K562 (cell line): ENCODE measurements around the gene PRKG1.

Experiments
- CBX8 ChIP-seq: fragments of 200-600 bp; sonication (generic); IDR thresholded peaks from 2 replicates; pipeline ENCODE4 v1.6.1; 2012; ENCODE audit warnings: borderline replicate concordance, mixed run types, low read depth, mild to moderate bottlenecking, moderate library complexity, mixed read lengths, low read length, control low read depth, inconsistent platforms; ENCODE audit not compliant: poor library complexity, severe bottlenecking; ENCODE audit errors: extremely low read depth
- CHCHD3 ChIP-seq: fragments of 250-450 bp; sonication (Bioruptor Pico); IDR thresholded peaks from 2 replicates; pipeline ENCODE4 v2.1.2; 2022; ENCODE audit warnings: mild to moderate bottlenecking
- ELF1 ChIP-seq: fragments of 200-800 bp; sonication (Bioruptor generic); IDR thresholded peaks from 2 replicates; pipeline ENCODE4 v1.6.1; 2016; ENCODE audit warnings: missing genetic modification characterization, missing compliant biosample characterization
- FOXJ3 ChIP-seq: sonication (generic); formaldehyde crosslinking; IDR thresholded peaks from 2 replicates; pipeline ENCODE4 v1.4.0; 2020; ENCODE audit warnings: mild to moderate bottlenecking, missing genetic modification reagents
- MAZ ChIP-seq, 2 experiments: fragments of 450-650 bp in 1 of 2; sonication (generic) in 1 of 2; formaldehyde crosslinking; IDR thresholded peaks in 1 of 2; conservative IDR thresholded peaks in 1 of 2; 2 replicates each; pipeline versions ENCODE4 v1.4.0 to v1.5.0; 2020; ENCODE audit warnings: mild to moderate bottlenecking in 1 of 2, missing genetic modification reagents in 1 of 2
- MXI1 ChIP-seq: IDR thresholded peaks from 2 replicates; pipeline ENCODE4 v1.6.1; 2011; ENCODE audit warnings: low read depth, mild to moderate bottlenecking, improper control_type of control experiment, low read length
- MYC ChIP-seq, 2 experiments: fragments of 250-450 bp in 1 of 2; sonication (Bioruptor Pico) in 1 of 2; IDR thresholded peaks; 2 replicates each; pipeline versions ENCODE4 v1.5.1 to v1.6.1; 2012 to 2021; ENCODE audit warnings: low read depth in 2 of 2, borderline replicate concordance in 1 of 2, improper control_type of control experiment in 1 of 2, low read length in 1 of 2, mild to moderate bottlenecking in 1 of 2, moderate library complexity in 1 of 2
- NCOA4 ChIP-seq: fragments of 450-650 bp; IDR thresholded peaks from 2 replicates; pipeline ENCODE4 v1.6.1; 2018; ENCODE audit warnings: mild to moderate bottlenecking; ENCODE audit not compliant: partially characterized antibody
- PCBP1 ChIP-seq: fragments of 200-400 bp; formaldehyde crosslinking; IDR thresholded peaks from 2 replicates; pipeline ENCODE4 v1.6.1; 2018; ENCODE audit warnings: mild to moderate bottlenecking, low read depth, low read length; ENCODE audit not compliant: poor library complexity, severe bottlenecking
- ZC3H11A ChIP-seq: IDR thresholded peaks from 2 replicates; pipeline ENCODE4 v1.6.1; 2012; ENCODE audit warnings: low read depth, low read length, improper control_type of control experiment
- ZNF318 ChIP-seq, 2 experiments: fragments of 450-650 bp; IDR thresholded peaks; 2 replicates each; pipeline ENCODE4 v1.6.1; 2016; ENCODE audit warnings: mild to moderate bottlenecking in 2 of 2, borderline replicate concordance in 1 of 2, low read depth in 1 of 2, moderate library complexity in 1 of 2
- TF ChIP-seq, protein P1 (sequence below), 3 experiments: IDR thresholded peaks in 2 of 3; conservative IDR thresholded peaks in 1 of 3; 2 replicates each; pipeline ENCODE4 v1.5.1; 2011 to 2012; ENCODE audit warnings: low read length in 3 of 3, mild to moderate bottlenecking in 3 of 3, control low read depth in 2 of 3, improper control_type of control experiment in 1 of 3, inconsistent platforms in 1 of 3, low read depth in 1 of 3, mixed read lengths in 1 of 3, moderate library complexity in 1 of 3; ENCODE audit not compliant: insufficient read depth in 2 of 3

DNA sequence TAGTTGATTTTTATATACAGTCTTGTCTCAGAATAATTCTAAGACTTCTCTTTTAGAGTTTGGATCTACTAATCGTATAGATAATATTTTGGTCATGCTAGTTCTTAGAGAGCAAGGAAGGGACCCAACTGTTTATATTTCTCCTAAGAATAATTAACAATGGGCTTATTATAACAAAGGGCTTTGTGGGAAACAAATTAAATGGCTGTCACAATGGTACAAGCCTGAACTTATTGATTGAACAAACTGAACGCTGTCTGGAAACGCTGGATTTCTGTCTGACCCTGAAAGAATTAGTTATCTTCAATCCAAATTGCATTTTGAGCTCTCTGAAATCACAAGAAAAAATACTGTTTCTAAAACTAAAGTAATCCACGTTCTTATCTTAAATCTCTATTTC lies 568.3 kb downstream of the PRKG1 start:
- TF ChIP-seq CHCHD3 (CRISPR knock-in tag) (no peak), MAZ (CRISPR knock-in tag; conservative IDR thresholded peaks at IDR 0.05 in 1 of 2, IDR thresholded peaks at IDR 0.05 in 1 of 2) (no peak), MXI1 (no peak), PCBP1 (no peak), FOXJ3 (CRISPR knock-in tag) (no peak), ZC3H11A (no peak), MYC (IDR thresholded peaks at IDR 0.05; ENCODE audit: low read depth, low read length) (no peak), MYC (CRISPR knock-in tag; IDR thresholded peaks at IDR 0.05; ENCODE audit: borderline replicate concordance, low read depth) (no peak), ELF1 (no peak), ZNF318 (IDR thresholded peaks at IDR 0.05; ENCODE audit: borderline replicate concordance in 1 of 2, low read depth in 1 of 2) (no peak), NCOA4 (no peak), CBX8 (no peak)
- TF ChIP-seq, protein P1, sequence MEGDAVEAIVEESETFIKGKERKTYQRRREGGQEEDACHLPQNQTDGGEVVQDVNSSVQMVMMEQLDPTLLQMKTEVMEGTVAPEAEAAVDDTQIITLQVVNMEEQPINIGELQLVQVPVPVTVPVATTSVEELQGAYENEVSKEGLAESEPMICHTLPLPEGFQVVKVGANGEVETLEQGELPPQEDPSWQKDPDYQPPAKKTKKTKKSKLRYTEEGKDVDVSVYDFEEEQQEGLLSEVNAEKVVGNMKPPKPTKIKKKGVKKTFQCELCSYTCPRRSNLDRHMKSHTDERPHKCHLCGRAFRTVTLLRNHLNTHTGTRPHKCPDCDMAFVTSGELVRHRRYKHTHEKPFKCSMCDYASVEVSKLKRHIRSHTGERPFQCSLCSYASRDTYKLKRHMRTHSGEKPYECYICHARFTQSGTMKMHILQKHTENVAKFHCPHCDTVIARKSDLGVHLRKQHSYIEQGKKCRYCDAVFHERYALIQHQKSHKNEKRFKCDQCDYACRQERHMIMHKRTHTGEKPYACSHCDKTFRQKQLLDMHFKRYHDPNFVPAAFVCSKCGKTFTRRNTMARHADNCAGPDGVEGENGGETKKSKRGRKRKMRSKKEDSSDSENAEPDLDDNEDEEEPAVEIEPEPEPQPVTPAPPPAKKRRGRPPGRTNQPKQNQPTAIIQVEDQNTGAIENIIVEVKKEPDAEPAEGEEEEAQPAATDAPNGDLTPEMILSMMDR (IDR thresholded peaks at IDR 0.05 in 2 of 3, conservative IDR thresholded peaks at IDR 0.05 in 1 of 3; ENCODE audit: insufficient read depth in 2 of 3, low read depth in 1 of 3, low read length in 3 of 3), result no peak
